GM23338 (cell line): ENCODE results near the gene PRKAR1B. TPM values are rescaled to one million over a fixed set of nuclear protein-coding genes. Genes with fewer than 3 reads are reported as not detected.

Source experiments
- ATAC-seq: fragments of 200-7000 bp; cut with Tn5 transposase; 3 replicates; pipeline ENCODE4 v1.9.1; 2020
- DNase-seq: peaks from one replicate; pipeline ENCODE4 v3.0.0-alpha.2; 2015; ENCODE audit warnings: low spot score
- H2AFZ ChIP-seq: fragments of 200-600 bp; sonication (generic); 2 replicates; pipeline ENCODE4 v1.8.0; 2016; ENCODE audit warnings: antibody characterized with exemption, mild to moderate bottlenecking, moderate library complexity
- H3F3A ChIP-seq: fragments of 200-600 bp; sonication (generic); replicated peaks from 2 replicates; pipeline ENCODE4 v1.8.0; 2017; ENCODE audit warnings: antibody characterized with exemption, mixed run types, low read depth
- H3K27ac ChIP-seq: fragments of 200-600 bp; sonication (generic); 2 replicates; pipeline ENCODE4 v1.6.1; 2016; ENCODE audit warnings: low read depth
- H3K27me3 ChIP-seq: fragments of 200-600 bp; sonication (generic); 2 replicates; pipeline ENCODE4 v1.8.0; 2016; ENCODE audit warnings: mild to moderate bottlenecking, mixed run types, moderate library complexity; ENCODE audit not compliant: insufficient read depth
- H3K36me3 ChIP-seq: fragments of 200-600 bp; sonication (generic); 2 replicates; pipeline ENCODE4 v1.8.0; 2016; ENCODE audit warnings: mild to moderate bottlenecking; ENCODE audit not compliant: insufficient read depth
- H3K4me1 ChIP-seq: fragments of 200-600 bp; sonication (generic); 2 replicates; pipeline ENCODE4 v1.8.0; 2016; ENCODE audit warnings: mild to moderate bottlenecking, moderate library complexity; ENCODE audit not compliant: insufficient read depth
- H3K4me2 ChIP-seq: fragments of 200-600 bp; sonication (generic); 2 replicates; pipeline ENCODE4 v1.7.1; 2017; ENCODE audit warnings: mixed run types
- H3K4me3 ChIP-seq: fragments of 200-600 bp; sonication (generic); 2 replicates; pipeline ENCODE4 v1.6.1; 2016; ENCODE audit warnings: mixed run types
- H3K79me2 ChIP-seq: fragments of 200-600 bp; sonication (generic); replicated peaks from 2 replicates; pipeline ENCODE4 v1.8.0; 2017; ENCODE audit warnings: mild to moderate bottlenecking; ENCODE audit not compliant: insufficient read depth
- H3K9me2 ChIP-seq: fragments of 200-600 bp; sonication (generic); 2 replicates; pipeline ENCODE4 v1.8.0; 2017; ENCODE audit not compliant: insufficient read depth
- H4K20me1 ChIP-seq: fragments of 200-600 bp; sonication (generic); replicated peaks from 2 replicates; pipeline ENCODE4 v1.8.0; 2017; ENCODE audit warnings: mild to moderate bottlenecking; ENCODE audit not compliant: insufficient read depth
- H3K27ac Mint-ChIP-seq: 2 replicates; pipeline ENCODE4 v1.8.0; 2020; ENCODE audit warnings: inconsistent platforms, mild to moderate bottlenecking, moderate library complexity, mixed read lengths
- H3K27me3 Mint-ChIP-seq: 3 replicates; pipeline ENCODE4 v1.8.0; 2022; ENCODE audit warnings: low read depth, mild to moderate bottlenecking, moderate library complexity, mixed read lengths, inconsistent platforms; ENCODE audit not compliant: insufficient read depth, poor library complexity
- H3K36me3 Mint-ChIP-seq: 3 replicates; pipeline ENCODE4 v1.8.0; 2021; ENCODE audit warnings: low read depth, mild to moderate bottlenecking, inconsistent platforms, moderate library complexity, mixed read lengths
- H3K4me1 Mint-ChIP-seq: 3 replicates; pipeline ENCODE4 v1.8.0; 2020; ENCODE audit warnings: mild to moderate bottlenecking, inconsistent platforms, mixed read lengths
- H3K4me3 Mint-ChIP-seq: 3 replicates; pipeline ENCODE4 v1.8.0; 2021; ENCODE audit warnings: moderate library complexity, mild to moderate bottlenecking, inconsistent platforms, mixed read lengths
- H3K9me3 Mint-ChIP-seq: 3 replicates; pipeline ENCODE4 v1.8.0; 2020; ENCODE audit warnings: moderate library complexity, mild to moderate bottlenecking, inconsistent platforms, mixed read lengths
- CREB1 ChIP-seq: fragments of 250-450 bp; sonication (Bioruptor Pico); IDR thresholded peaks from 2 replicates; pipeline ENCODE4 v1.5.0; 2020; ENCODE audit warnings: low read depth, mild to moderate bottlenecking, moderate library complexity
- EZH2 ChIP-seq: fragments of 200-600 bp; sonication (generic); IDR thresholded peaks from one replicate; pipeline ENCODE4 v1.8.0; 2017; ENCODE audit warnings: antibody characterized with exemption, mild to moderate bottlenecking, low read depth; ENCODE audit not compliant: unreplicated experiment
- NANOG ChIP-seq: IDR thresholded peaks from 2 replicates; pipeline ENCODE4 v1.6.1; 2016; ENCODE audit warnings: antibody characterized with exemption, borderline replicate concordance
- POLR2AphosphoS5 ChIP-seq: IDR thresholded peaks from 2 replicates; pipeline ENCODE4 v1.6.1; 2016; ENCODE audit warnings: antibody characterized with exemption, low read depth
- polyA plus RNA-seq: library from polyadenylated mRNA; unstranded; fragments of >200 nt; fragmentation: Nextera tagmentation; extraction: Ambion mirVana; gene quantifications from 2 replicates; pipeline ENCODE4 v1.2.1, GENCODE V29; 2016
- total RNA-seq: library from RNA; depleted of rRNA; stranded (reverse); fragments of >200 nt; shearing (Covaris generic); gene quantifications from 2 replicates; pipeline ENCODE4 v1.2.3, GENCODE V29; 2014
- TF ChIP-seq, protein P1 (sequence below), 2 experiments: fragments of 200-600 bp in 1 of 2; sonication (generic) in 1 of 2; conservative IDR thresholded peaks; 2 replicates each; pipeline versions ENCODE4 v1.5.1 to v1.6.1; 2016 to 2017; ENCODE audit warnings: antibody characterized with exemption in 2 of 2, low read depth in 2 of 2, mild to moderate bottlenecking in 2 of 2, moderate library complexity in 1 of 2
- TF ChIP-seq, protein P2 (sequence below): IDR thresholded peaks from one replicate; pipeline ENCODE4 v1.6.1; 2018; ENCODE audit warnings: antibody characterized with exemption; ENCODE audit not compliant: unreplicated experiment
- TF ChIP-seq, protein P3 (sequence below): IDR thresholded peaks from 2 replicates; pipeline ENCODE4 v1.6.1; 2016; ENCODE audit warnings: antibody characterized with exemption

PRKAR1B gene
- total and polyA plus RNA-seq, 2 experiments from 2014 or later, result 35.7 to 36.7 TPM

DNA sequence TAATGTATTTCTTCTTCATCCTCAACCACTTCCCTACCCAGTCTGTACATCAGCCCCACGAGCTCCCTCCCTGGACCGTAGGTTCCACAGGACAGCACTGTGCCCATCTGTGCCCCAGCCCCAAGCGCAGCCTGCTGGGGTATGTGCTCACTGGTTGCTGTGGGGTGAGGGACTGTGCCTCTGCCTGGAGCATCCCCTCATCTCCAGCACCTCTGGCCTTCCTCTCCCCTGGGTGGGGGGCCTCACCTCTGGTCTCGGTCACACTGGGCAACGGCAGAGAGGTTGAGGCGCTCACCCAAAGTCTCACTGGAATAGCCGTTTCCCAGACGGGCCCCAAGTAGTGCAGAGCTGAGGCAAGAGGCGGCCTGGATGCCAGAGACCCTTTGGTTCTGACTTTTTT lies 1.5 kb upstream of the PRKAR1B start (continued):
- TF ChIP-seq, protein P1, sequence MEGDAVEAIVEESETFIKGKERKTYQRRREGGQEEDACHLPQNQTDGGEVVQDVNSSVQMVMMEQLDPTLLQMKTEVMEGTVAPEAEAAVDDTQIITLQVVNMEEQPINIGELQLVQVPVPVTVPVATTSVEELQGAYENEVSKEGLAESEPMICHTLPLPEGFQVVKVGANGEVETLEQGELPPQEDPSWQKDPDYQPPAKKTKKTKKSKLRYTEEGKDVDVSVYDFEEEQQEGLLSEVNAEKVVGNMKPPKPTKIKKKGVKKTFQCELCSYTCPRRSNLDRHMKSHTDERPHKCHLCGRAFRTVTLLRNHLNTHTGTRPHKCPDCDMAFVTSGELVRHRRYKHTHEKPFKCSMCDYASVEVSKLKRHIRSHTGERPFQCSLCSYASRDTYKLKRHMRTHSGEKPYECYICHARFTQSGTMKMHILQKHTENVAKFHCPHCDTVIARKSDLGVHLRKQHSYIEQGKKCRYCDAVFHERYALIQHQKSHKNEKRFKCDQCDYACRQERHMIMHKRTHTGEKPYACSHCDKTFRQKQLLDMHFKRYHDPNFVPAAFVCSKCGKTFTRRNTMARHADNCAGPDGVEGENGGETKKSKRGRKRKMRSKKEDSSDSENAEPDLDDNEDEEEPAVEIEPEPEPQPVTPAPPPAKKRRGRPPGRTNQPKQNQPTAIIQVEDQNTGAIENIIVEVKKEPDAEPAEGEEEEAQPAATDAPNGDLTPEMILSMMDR (conservative IDR thresholded peaks at IDR 0.05; ENCODE audit: low read depth in 2 of 2), result no peak
- no peak for TF ChIP-seq CREB1
- no peak for TF ChIP-seq NANOG
- TF ChIP-seq EZH2, result no peak

DNA sequence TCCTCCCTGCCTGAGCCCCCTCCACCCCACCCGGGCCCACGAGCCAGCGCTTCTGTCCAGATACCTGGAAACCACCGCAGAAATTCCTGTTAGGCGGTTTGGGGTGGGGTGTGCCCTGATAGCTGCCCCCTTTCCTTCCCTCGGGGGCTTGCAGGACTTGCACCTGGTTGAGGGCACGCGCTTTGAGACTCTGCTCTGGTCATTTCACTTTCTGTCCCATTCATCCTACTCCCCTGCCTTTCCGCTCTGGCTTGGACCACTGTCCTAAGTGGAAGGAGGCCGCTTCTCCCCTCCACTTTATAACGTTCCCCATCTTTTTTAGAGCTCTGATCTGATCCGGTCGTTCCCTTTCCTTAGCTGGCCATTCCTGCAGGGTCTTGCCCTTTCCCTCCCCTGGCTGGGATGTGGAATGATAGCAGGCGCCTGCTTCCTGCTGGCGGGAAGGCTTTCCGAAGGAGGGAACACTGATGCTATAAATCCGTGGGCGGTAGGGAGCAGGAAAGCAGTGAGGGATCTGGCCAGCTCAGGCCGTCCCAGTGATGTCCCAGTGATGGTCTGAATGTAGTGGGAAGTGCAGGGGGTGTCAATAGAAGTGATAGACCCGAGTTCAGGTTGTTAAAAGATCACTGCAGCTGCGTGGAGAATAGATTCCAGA lies 852 bp upstream of the PRKAR1B start:
- Histone ChIP-seq H2AFZ (no peak overlapping the region), H3K27me3 (no peaks in the 10 kb centered on the region), H3K36me3 (peaks cover 17% of the 10 kb centered on the region; the same call in 1 of the 2 replicates), H3K79me2 (peaks cover 85% of the 10 kb centered on the region), H3K4me1 (peaks cover 7% of the 10 kb centered on the region; the same call in 1 of the 2 replicates), H3F3A (no peaks in the 10 kb centered on the region), H3K4me2 (peak overlapping the region; percentile 80), H3K9me2 (peaks cover 7% of the 10 kb centered on the region; the same call in 1 of the 2 replicates), H3K4me3 (peak overlapping the region; percentile 69), H3K27ac (no peak overlapping the region), H4K20me1 (peaks cover 9% of the 10 kb centered on the region; the same call in 1 of the 2 replicates)
- H3K9me3 Mint-ChIP-seq, result peaks cover 33% of the 10 kb centered on the region
- no peak overlapping the region for H3K27ac Mint-ChIP-seq
- H3K4me1 Mint-ChIP-seq, result peaks cover 15% of the 10 kb centered on the region
- peak overlapping the region; percentile 89 for H3K4me3 Mint-ChIP-seq
- peaks cover 23% of the 10 kb centered on the region for H3K27me3 Mint-ChIP-seq
- ATAC-seq, result peak; percentile 9
- DNase-seq, result peak; percentile 43
- TF ChIP-seq, protein P2, sequence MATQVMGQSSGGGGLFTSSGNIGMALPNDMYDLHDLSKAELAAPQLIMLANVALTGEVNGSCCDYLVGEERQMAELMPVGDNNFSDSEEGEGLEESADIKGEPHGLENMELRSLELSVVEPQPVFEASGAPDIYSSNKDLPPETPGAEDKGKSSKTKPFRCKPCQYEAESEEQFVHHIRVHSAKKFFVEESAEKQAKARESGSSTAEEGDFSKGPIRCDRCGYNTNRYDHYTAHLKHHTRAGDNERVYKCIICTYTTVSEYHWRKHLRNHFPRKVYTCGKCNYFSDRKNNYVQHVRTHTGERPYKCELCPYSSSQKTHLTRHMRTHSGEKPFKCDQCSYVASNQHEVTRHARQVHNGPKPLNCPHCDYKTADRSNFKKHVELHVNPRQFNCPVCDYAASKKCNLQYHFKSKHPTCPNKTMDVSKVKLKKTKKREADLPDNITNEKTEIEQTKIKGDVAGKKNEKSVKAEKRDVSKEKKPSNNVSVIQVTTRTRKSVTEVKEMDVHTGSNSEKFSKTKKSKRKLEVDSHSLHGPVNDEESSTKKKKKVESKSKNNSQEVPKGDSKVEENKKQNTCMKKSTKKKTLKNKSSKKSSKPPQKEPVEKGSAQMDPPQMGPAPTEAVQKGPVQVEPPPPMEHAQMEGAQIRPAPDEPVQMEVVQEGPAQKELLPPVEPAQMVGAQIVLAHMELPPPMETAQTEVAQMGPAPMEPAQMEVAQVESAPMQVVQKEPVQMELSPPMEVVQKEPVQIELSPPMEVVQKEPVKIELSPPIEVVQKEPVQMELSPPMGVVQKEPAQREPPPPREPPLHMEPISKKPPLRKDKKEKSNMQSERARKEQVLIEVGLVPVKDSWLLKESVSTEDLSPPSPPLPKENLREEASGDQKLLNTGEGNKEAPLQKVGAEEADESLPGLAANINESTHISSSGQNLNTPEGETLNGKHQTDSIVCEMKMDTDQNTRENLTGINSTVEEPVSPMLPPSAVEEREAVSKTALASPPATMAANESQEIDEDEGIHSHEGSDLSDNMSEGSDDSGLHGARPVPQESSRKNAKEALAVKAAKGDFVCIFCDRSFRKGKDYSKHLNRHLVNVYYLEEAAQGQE, result no peak
- TF ChIP-seq, protein P3, sequence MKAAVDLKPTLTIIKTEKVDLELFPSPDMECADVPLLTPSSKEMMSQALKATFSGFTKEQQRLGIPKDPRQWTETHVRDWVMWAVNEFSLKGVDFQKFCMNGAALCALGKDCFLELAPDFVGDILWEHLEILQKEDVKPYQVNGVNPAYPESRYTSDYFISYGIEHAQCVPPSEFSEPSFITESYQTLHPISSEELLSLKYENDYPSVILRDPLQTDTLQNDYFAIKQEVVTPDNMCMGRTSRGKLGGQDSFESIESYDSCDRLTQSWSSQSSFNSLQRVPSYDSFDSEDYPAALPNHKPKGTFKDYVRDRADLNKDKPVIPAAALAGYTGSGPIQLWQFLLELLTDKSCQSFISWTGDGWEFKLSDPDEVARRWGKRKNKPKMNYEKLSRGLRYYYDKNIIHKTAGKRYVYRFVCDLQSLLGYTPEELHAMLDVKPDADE, result no peak
- no peak for TF ChIP-seq POLR2AphosphoS5
- peaks cover 54% of the 10 kb centered on the region for H3K36me3 Mint-ChIP-seq
